ENCODE measurements around the gene DNAH6. TPM values are rescaled to one million over a fixed set of nuclear protein-coding genes. Genes with fewer than 3 reads are reported as not detected.

The DNAH6 gene
- total RNA-seq, 1 experiment from 2014 or later: 0.39 TPM

- Mint-ChIP-seq H3K27me3 (ENCODE audit: low read depth) (peaks cover 5% of the 10 kb centered on the region; the same call in 1 of the 2 replicates), H3K27ac (no peak overlapping the region), H3K4me3 (no peak overlapping the region), H3K9me3 (peaks cover 20% of the 10 kb centered on the region), H3K4me1 (peaks cover 21% of the 10 kb centered on the region), H3K36me3 (peaks cover 13% of the 10 kb centered on the region)
- DNase-seq (ENCODE audit: low spot score) (no peak), ATAC-seq (no peak)
- TF ChIP-seq, protein P1, sequence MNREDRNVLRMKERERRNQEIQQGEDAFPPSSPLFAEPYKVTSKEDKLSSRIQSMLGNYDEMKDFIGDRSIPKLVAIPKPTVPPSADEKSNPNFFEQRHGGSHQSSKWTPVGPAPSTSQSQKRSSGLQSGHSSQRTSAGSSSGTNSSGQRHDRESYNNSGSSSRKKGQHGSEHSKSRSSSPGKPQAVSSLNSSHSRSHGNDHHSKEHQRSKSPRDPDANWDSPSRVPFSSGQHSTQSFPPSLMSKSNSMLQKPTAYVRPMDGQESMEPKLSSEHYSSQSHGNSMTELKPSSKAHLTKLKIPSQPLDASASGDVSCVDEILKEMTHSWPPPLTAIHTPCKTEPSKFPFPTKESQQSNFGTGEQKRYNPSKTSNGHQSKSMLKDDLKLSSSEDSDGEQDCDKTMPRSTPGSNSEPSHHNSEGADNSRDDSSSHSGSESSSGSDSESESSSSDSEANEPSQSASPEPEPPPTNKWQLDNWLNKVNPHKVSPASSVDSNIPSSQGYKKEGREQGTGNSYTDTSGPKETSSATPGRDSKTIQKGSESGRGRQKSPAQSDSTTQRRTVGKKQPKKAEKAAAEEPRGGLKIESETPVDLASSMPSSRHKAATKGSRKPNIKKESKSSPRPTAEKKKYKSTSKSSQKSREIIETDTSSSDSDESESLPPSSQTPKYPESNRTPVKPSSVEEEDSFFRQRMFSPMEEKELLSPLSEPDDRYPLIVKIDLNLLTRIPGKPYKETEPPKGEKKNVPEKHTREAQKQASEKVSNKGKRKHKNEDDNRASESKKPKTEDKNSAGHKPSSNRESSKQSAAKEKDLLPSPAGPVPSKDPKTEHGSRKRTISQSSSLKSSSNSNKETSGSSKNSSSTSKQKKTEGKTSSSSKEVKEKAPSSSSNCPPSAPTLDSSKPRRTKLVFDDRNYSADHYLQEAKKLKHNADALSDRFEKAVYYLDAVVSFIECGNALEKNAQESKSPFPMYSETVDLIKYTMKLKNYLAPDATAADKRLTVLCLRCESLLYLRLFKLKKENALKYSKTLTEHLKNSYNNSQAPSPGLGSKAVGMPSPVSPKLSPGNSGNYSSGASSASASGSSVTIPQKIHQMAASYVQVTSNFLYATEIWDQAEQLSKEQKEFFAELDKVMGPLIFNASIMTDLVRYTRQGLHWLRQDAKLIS (CRISPR knock-in tag; IDR thresholded peaks at IDR 0.05; ENCODE audit: borderline replicate concordance): no peak
- no peak for TF ChIP-seq NFE2L1 (CRISPR knock-in tag; IDR thresholded peaks at IDR 0.05)
- TF ChIP-seq TCF7 (CRISPR knock-in tag; IDR thresholded peaks at IDR 0.05; ENCODE audit: low read depth): no peak
- no peak for TF ChIP-seq RORB (CRISPR knock-in tag; IDR thresholded peaks at IDR 0.05)
- no peak for TF ChIP-seq CREB1 (CRISPR knock-in tag; IDR thresholded peaks at IDR 0.05)
- no peak for TF ChIP-seq KAT7 (CRISPR knock-in tag; IDR thresholded peaks at IDR 0.05; ENCODE audit: borderline replicate concordance)
- no peak for TF ChIP-seq SOX15 (CRISPR knock-in tag; IDR thresholded peaks at IDR 0.05)
- no peak for TF ChIP-seq HMGXB4 (CRISPR knock-in tag; IDR thresholded peaks at IDR 0.05)
- TF ChIP-seq MXD4 (CRISPR knock-in tag; IDR thresholded peaks at IDR 0.05; ENCODE audit: borderline replicate concordance): no peak
- TF ChIP-seq FOXP1 (CRISPR knock-in tag; IDR thresholded peaks at IDR 0.05; ENCODE audit: borderline replicate concordance): no peak
- TF ChIP-seq EMX1 (CRISPR knock-in tag; IDR thresholded peaks at IDR 0.05): no peak
- ChIA-PET CTCF (interaction anchor here (0.7 kb wide), 1 partner anchor 56 kb away, joined by 3 read pairs; no protein-coding TSS in a partner anchor), POLR2A (no interaction called here)
Measured at GRCh38 chr2:84801811-84802210, 285.5 kb downstream of the DNAH6 start.

- Mint-ChIP-seq H3K4me1 (peaks cover 4% of the 10 kb centered on the region), H3K36me3 (peaks cover 12% of the 10 kb centered on the region)
- TF ChIP-seq, protein P2, sequence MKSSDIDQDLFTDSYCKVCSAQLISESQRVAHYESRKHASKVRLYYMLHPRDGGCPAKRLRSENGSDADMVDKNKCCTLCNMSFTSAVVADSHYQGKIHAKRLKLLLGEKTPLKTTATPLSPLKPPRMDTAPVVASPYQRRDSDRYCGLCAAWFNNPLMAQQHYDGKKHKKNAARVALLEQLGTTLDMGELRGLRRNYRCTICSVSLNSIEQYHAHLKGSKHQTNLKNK (CRISPR knock-in tag; IDR thresholded peaks at IDR 0.05): no peak
- TF ChIP-seq GTF2I (CRISPR knock-in tag; conservative IDR thresholded peaks at IDR 0.05) (no peak), ZNF396 (CRISPR knock-in tag; IDR thresholded peaks at IDR 0.05; ENCODE audit: borderline replicate concordance) (no peak), SOX15 (CRISPR knock-in tag; IDR thresholded peaks at IDR 0.05) (no peak), CREB1 (CRISPR knock-in tag; IDR thresholded peaks at IDR 0.05) (no peak), SMAD3 (CRISPR knock-in tag; IDR thresholded peaks at IDR 0.05; ENCODE audit: borderline replicate concordance) (no peak), FOXJ3 (CRISPR knock-in tag; IDR thresholded peaks at IDR 0.05; ENCODE audit: borderline replicate concordance) (no peak), USF1 (CRISPR knock-in tag; IDR thresholded peaks at IDR 0.05) (no peak), IRF2 (CRISPR knock-in tag; IDR thresholded peaks at IDR 0.05; ENCODE audit: borderline replicate concordance, low read depth) (no peak), GABPB1 (CRISPR knock-in tag; IDR thresholded peaks at IDR 0.05) (no peak), ZNF423 (CRISPR knock-in tag; IDR thresholded peaks at IDR 0.05) (no peak), RELA (CRISPR knock-in tag; IDR thresholded peaks at IDR 0.05; ENCODE audit: borderline replicate concordance) (no peak)
- TF ChIP-seq, protein P3, sequence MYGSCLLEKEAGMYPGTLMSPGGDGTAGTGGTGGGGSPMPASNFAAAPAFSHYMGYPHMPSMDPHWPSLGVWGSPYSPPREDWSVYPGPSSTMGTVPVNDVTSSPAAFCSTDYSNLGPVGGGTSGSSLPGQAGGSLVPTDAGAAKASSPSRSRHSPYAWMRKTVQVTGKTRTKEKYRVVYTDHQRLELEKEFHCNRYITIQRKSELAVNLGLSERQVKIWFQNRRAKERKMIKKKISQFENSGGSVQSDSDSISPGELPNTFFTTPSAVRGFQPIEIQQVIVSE (CRISPR knock-in tag; IDR thresholded peaks at IDR 0.05; ENCODE audit: borderline replicate concordance): no peak
- TF ChIP-seq, protein P4, sequence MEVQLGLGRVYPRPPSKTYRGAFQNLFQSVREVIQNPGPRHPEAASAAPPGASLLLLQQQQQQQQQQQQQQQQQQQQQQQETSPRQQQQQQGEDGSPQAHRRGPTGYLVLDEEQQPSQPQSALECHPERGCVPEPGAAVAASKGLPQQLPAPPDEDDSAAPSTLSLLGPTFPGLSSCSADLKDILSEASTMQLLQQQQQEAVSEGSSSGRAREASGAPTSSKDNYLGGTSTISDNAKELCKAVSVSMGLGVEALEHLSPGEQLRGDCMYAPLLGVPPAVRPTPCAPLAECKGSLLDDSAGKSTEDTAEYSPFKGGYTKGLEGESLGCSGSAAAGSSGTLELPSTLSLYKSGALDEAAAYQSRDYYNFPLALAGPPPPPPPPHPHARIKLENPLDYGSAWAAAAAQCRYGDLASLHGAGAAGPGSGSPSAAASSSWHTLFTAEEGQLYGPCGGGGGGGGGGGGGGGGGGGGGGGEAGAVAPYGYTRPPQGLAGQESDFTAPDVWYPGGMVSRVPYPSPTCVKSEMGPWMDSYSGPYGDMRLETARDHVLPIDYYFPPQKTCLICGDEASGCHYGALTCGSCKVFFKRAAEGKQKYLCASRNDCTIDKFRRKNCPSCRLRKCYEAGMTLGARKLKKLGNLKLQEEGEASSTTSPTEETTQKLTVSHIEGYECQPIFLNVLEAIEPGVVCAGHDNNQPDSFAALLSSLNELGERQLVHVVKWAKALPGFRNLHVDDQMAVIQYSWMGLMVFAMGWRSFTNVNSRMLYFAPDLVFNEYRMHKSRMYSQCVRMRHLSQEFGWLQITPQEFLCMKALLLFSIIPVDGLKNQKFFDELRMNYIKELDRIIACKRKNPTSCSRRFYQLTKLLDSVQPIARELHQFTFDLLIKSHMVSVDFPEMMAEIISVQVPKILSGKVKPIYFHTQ (CRISPR knock-in tag; IDR thresholded peaks at IDR 0.05): no peak
- TF ChIP-seq, protein P5, sequence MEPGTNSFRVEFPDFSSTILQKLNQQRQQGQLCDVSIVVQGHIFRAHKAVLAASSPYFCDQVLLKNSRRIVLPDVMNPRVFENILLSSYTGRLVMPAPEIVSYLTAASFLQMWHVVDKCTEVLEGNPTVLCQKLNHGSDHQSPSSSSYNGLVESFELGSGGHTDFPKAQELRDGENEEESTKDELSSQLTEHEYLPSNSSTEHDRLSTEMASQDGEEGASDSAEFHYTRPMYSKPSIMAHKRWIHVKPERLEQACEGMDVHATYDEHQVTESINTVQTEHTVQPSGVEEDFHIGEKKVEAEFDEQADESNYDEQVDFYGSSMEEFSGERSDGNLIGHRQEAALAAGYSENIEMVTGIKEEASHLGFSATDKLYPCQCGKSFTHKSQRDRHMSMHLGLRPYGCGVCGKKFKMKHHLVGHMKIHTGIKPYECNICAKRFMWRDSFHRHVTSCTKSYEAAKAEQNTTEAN (CRISPR knock-in tag; IDR thresholded peaks at IDR 0.05): no peak
Measured at GRCh38 chr2:84805250-84805958, 289.1 kb downstream of the DNAH6 start.

More at GRCh38 chr2:84805250-84805958, 289.1 kb downstream of the DNAH6 start:
- Mint-ChIP-seq H3K4me3 (no peak overlapping the region), H3K27me3 (ENCODE audit: low read depth) (peaks cover 7% of the 10 kb centered on the region; the same call in 1 of the 2 replicates), H3K27ac (no peak overlapping the region), H3K9me3 (peaks cover 19% of the 10 kb centered on the region)
- POLR2A ChIA-PET: no interaction called here
- DNase-seq (ENCODE audit: low spot score): no peak
- CTCF ChIA-PET: no interaction called here
- no peak for ATAC-seq

Data from WTC11 (cell line).